Right kidney (tissue), 1 donor: ENCODE data around the gene SPTB.
"Not testable (repeated sequence)": the region's sequence is repeated elsewhere in the genome, so short reads cannot be mapped to it uniquely, and the experiment has no call there.

ENCODE experiments used
- DNase-seq: peaks from one replicate; pipeline ENCODE4 v3.0.0-alpha.2; 2016

SPTB gene

DNA sequence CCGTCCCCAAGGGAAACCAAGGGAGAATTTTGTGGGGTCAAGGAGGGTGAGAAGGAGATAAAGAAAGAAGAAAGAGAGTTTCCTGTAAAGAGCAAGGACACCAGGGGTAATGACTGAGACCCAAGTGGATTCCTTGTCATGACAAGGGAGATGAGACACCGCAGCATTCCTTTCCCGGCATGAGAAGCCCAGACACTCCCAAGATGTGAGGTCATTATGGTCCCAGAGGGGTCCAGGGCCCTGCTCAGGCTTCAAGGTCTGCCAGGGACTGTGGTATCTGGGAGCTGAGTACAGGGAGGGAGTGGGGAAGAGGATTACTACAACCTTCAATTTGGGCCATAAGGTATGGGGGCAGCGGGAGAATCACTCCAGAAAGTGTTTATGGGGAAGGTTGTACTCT is 58.1 kb downstream of the SPTB start:
- DNase-seq: no peak

DNA sequence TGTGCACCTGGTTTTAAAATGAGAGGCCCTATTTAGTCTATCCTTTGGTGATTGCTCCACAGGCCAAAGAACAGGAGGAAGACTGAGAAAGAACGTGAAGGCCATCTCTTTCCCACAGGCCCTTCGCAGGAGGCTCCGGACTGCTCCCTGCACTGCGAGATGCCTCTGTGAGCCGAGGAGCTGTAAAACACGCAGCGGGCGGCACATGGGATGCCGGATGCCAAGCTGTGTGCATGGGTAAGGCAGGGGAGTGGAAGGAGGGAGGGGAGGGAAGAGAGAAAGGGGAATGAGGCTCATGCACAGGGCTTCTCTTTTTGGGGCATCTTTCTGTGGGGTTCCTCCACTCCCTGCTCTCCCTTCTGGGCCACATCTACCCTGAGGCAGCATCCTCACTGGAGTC is 61.6 kb downstream of the SPTB start:
- DNase-seq: no peak

DNA sequence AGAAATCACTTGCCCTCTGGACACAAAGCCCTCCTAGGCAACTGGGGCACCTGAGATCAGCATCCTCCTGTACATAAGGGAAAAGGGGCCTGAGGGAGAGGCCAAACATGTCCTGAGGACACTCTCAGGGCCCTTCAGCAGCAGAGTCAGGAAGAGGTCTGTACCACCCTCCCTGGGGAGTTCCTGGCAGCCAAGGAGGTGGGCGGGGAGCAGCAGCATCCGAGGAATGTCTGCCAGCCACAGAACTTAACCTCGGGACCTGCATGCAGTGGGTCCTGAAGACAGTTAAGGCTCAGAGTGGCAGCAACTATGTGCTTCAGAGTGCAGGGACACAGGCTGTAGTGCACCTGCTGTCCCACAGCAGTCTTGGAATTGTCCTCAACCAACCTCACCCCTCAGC is 62.1 kb downstream of the SPTB start:
- no peak for DNase-seq

DNA sequence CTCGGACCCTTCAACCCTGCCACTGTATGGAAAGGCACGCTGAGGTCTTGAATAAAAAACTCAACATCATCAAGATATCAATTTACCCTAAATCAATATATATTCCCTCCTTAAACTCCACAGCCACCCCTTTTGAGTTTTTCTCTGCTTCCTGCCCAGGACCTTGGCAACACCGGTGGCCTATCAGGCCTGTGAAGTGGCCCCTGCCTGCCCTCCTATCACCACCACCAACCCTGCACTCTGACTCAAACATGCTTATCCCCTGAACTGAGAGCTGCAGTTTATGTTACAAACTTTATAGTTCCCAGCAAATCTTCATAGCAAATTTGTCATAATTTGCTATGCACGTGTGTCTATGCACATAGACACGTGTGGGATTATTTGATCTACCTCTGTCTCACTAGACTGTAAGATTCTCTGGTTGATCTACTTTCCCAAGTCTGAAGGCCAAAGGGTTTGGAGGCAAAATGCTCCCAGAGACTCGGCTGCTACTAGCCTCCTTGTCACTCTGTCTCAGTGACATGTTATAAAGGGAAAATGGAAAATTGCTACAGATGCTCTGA is 63.4 kb downstream of the SPTB start:
- DNase-seq: no peak

DNA sequence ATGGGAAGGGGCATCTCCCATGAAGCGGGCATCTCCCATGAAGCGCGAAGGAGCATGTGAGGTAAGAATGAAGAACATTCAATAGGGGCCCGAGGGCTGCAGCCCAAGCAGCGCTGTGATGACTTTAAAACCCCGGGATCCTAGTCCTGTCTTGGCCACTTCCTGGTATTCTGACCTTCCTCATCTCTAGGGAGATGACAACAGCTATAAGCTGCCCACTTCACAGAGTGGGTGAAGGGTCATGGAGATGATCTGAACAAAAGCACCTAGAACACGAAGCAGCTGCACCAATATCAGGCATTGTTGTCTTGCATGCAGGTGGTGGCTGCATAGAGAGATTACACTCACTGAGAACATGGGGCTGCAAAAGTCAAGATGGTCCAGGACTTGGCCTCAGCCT is 64.5 kb downstream of the SPTB start:
- no peak for DNase-seq

DNA sequence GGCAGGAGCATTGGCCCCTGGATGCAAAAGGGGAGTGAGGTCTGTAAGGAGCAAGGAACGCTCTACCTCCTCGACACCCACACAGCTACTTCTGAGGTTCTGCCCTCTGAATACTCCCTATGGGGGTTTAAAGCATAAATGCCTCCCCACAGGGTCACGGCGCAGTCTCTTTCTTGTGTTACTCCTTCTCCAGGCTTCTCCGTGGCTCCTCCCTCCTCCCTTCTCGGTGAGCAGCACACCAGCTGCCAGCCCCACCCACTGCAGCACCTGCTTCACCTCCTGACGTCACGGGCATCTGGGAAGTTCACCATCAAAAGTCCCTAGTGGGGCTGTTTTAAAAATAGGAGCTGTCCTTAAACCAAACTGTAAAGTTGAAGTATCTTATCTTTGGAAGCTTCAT is 67.3 kb downstream of the SPTB start:
- no peak for DNase-seq

DNA sequence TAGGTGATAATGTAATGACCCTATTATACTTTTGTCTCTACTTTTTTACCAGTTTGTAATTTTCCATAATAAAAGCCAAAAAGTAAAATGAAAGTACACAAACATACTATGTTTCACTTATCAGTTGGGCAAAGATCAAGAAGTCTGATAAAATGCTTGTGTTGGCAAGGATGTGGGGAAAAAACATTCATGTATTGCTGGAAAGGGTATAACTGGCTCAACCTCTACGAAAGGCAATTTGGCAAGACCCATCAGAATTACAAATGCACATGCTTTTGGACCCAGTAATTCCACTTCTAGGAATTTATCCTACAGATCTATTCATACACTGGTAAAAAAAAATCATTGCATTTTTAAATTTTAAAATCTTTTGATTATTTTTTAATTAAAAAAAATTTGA is 68.0 kb downstream of the SPTB start:
- DNase-seq: no peak

DNA sequence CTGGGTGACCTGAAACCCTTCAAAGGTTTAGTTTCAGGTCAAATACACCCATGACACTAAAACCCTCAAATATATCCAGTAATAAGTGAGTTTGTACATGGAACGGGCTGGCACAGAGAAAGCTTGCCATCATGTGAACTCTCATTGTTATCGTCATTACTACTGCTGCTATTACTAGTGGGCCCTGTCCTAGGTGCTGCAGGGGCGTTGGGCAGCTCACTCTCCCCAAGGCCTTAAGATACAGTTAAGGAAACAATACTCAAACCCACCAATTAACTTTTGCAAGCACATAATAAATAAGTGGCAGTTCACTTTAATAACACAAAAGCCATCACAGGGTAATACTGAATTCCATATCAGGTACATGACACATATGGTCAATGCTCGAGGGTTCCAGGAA is 71.3 kb downstream of the SPTB start:
- no peak for DNase-seq

DNA sequence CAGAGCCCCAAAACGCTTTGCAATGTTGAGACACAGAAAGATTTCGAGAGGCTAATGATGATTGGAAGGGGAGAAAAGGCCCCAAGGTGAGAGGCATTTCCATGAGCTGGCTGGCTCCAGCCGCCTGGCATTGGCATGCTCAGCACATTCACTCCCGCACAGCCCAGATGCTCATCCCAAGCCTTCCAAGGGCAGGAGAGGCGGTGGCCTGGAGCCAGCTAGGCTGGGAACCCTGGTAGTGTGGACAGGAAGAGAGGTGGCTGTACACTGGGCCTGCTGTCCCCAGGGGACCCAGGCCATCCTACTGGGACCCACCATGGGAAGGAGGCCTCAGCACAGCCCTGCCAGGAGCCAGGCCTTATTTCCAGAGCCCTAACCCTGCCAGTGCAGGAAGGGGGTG is 72.2 kb downstream of the SPTB start:
- no peak for DNase-seq

DNA sequence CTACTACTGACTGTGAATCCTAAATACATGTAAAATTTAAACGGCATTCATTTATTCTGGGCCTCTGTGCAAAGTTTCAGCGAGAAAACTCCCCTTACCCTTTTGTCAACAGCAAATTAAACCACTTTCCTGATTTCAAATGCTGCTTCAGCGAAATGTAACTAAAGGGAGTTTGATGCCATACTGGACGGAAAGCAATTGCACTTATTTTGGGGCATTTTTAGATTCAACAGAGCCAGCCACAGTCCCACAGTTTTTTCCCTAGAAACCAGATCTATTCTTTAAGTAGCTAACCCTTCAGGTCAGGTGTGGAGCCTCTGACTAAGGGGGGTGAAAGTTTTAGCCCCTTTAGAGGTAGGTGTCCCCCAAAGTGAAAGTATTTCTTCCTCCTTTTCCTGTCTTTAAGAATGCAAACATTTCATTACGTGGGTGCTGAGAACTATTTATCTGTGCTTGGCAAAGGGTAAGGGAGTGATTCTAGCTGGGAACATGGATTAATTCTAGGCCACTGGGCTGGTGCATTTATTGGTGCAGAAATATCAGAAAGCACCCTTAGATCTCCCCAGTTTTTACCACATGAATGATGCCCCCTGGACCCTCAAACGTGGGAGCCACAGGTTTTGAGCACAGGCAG is 72.7 kb downstream of the SPTB start:
- no peak for DNase-seq

DNA sequence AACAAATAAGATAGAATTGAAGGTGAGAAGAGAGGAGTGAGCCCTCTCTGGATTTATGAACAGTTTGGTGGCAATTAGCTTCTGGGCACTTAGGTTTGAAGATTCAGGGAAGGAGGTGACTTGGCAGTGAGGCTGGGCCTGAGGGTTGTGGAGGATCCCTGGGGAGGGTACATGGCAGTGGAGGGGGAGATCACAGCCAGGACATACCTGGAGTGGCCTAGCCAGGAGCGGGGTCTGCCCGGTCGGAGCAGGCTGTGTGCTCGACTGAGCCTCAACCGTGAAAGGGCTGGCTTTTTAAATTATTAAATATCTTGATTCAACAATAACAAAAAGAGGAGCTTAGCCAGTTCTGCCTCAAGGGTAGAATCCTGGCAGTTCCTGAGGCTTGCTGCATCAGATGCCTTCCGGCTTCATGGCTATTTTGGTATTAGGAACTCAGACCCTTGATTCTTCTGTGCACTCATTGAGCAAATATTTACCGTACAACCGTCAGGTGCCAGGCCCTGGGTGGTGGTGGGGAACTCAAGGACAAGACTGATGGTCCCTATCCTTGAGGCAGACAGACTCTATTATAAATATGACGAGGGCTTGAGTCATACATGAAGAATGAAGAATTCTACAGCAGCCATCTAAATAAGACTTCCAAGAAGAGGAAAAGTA is 73.4 kb downstream of the SPTB start:
- DNase-seq: no peak

DNA sequence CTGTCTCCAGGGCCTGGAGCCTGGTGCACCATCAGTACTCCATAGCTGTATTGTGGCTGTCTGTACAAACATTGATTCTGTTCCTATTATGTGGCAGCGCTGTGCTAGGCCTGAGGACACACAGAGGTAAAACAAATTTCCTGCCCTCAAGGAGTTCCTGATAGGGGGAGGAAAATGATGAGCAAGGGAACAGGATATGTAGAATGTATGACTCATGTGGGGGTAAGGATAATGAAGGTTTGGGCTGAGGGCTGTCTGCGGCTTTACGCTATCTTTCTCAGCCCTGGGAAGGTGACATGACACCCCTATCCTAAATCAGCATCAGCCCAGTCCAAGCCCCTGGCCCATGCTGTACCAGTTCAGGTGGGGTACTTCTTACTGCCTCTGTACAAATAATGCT is 74.1 kb downstream of the SPTB start:
- DNase-seq: not testable (repeated sequence)

DNA sequence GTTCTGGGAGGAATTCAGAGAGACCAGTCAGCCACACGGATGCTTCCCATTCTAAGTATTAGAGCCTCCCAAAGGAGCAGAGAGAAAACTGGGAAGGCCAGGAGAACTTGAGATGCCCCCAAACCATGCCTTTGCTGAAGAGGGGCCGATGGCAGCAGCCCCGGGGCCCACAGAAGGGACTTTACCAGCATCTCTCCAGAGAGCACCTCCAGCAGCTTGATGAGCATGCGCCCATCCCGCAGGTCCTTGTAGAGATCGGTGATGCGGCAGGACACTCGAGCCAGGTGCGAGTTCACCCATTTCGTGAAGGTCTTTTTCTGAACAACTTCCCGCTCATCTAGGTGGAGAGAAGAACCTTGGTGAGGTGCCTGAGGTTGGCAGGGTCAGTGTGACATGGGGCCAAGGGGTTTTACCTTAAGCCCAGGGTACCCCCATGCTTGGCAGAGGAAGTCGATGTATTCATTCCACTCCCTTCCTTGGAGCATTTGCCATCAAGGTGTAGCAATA is 74.9 kb downstream of the SPTB start:
- DNase-seq: no peak

DNA sequence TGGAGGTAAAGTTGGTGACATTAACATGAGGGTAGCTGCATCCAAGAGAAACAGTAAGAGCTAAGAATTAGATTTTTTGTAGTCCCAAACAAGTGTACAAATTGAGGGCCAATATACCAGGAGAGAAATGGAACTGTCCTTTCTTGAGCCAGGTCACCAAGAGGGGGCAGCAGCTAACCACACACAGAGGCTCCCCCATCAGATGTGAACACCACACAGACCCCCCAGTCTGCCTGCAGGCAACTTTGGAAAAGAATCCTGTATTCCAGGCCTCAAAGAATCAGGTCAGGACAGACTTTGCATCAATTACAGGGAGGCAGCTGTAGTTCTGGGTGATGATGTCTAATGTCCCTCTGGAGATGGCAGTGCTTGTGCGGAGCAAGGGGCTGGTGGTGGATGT is 77.9 kb downstream of the SPTB start:
- no peak for DNase-seq

DNA sequence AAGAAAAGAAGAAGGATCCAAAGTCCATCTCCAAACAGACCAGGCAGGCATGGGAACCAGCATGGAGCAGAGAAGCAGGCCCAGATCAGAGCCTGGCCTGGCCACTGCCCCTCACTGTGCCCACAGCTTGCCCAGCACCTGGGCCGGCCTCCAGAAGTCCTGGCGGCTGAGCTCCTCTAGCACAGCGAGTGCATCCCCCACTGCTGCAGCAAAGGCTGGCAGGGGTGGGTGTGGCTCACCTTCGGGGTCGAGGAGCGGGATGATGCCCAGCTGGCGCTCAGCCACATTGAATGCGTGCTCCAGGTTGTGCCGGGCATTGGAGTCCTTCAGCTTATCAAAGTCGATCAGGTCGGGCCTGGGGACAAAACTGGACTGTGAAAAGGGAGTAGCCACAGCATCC is 78.7 kb downstream of the SPTB start:
- DNase-seq: no peak

DNA sequence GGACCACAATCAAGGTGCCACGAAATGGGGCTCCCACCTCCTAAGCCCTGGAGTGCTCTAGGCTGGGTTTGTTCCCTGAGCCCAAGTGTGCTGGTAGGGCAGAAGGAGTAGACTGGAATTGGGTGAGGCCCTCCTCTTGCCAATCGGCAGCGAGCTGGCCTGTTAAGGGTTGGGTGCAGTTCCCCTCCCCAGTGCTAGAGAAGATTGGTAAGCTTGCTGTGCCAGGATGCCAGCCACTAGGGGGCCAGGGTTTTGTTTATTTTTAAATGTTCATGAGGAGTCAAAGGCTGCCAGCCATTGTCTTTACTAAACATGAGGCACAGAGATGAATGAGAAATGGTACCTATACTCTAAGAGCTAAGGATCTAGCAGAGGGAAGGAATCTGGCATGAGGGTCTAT is 79.7 kb downstream of the SPTB start:
- DNase-seq: no peak

DNA sequence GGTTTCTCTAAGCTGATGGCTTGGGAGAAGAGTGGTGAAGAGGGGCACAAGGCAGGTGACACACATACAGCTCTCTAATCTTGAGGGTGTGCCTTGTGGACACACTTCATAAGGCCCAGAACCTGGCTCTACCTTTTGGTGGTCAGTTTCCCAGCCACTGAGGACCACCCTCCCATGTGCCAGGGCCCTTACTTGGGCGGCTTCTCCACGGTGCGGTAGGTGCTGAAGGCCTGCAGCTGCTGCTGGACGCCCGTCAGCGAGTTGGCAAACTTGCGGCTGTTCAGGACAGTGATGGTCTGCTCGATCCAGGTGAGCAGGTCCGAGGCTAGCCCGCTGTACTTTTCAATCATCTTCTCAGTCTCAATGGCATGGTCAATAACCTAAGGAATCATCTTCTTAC is 80.2 kb downstream of the SPTB start:
- no peak for DNase-seq

DNA sequence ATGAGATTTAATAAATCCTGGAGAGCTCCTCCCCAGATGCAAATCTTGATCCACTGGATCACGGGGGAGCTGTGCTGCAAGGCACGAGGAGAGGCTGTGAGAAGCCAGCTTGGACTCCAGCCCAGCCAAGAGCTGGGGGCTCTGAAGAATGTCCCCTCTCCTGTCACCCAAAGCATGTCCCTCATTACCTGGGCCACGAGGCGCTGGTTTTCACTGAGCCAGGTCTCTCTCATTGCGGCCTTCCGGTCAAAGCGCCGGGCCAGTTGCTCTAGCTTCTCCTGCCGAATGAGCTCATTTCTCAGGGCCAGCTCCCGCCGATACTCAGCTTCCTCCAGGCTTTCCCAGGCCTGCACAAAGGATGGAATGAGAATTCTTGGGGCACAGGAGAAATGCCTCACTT is 83.3 kb downstream of the SPTB start:
- no peak for DNase-seq

DNA sequence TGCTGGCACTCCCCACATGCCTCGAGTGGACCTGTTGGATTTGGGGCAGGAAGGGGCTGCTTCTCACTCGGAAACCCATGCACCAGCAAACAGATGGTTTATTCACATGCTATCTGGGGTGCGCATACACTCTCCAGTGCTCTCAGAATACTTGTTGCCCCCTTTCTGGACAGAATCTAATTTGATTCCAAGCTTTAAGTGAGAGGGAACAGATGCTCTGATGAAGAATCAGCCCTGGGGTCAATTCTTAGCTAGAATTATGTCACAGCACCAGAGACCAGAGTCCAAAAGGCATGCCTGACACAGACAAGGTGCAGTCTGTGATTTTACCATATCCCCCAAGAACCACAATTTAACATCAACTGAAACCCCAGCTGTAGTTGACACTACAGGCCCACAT is 83.8 kb downstream of the SPTB start:
- no peak for DNase-seq

DNA sequence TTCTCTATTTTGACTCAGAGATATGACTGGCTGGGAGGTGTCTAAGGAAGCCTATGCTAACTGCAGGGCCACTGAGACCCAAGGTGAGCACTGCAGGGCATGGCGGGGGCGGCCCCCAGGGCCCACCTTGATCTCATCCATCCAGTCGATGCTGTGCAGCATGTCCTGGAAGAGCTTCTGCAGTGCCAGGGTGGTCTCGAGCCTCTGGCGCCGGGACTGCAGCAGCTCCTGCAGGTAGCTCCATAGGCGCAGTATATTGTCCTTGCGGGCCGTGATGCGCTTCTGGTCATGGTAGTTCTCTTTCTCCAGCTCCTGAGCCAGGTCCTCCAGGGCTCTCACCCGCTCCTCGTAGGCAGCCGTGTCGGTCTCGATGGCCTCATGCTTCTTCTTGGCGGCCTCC is 84.5 kb downstream of the SPTB start:
- no peak for DNase-seq

DNA sequence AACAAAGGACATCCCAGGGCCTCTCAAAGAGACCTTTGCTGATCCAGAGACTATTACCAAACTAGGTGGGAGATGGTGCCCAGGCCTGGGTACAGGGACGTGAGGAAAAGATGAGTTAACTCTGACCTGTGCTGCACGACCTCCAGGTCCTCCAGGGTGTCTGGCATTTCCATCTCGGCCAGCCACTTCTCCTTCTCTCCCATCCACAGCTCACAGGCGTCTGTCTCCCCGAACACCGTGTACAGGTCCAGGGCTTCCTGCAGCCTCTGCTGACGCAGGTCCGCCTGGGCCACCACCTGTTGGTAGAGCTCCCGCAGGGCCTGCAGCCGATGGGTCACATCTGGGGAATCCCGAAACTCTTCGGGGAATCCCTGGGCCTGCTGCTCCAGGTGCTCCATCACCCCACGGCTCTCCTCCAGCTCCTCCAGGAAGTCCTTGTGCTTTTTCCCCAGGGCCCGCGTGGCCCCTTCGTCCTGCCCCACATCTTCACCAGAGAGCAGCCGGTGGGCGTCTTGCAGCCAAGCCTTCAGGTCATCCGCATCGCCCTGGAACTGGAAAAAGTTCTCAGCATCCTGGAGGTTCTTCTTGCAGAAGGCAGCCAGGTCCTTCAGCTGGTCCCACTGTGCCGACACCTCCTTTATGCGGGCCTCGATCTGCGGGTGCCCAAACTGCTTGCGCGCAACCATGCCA is 86.7 kb downstream of the SPTB start:
- no peak for DNase-seq

DNA sequence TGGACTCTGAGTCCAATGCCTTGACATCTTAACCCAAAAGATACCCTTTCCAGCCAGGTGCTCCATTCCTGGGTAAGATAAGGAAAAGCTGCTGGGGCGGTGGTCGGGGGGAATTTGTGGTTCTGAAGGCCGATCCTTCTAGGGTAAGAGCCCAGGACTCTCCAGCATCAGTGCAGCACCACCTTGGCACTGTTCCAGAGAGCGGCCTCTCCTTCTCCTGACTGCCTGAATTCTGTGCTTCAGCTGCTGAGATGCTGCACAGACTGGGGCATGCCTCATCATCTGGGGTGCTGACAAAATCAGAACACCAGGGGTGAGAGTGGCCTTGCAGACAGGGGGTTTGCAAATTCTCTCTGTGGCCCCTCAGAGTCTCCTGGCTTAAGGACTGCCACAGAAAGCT is 87.5 kb downstream of the SPTB start:
- DNase-seq: no peak

DNA sequence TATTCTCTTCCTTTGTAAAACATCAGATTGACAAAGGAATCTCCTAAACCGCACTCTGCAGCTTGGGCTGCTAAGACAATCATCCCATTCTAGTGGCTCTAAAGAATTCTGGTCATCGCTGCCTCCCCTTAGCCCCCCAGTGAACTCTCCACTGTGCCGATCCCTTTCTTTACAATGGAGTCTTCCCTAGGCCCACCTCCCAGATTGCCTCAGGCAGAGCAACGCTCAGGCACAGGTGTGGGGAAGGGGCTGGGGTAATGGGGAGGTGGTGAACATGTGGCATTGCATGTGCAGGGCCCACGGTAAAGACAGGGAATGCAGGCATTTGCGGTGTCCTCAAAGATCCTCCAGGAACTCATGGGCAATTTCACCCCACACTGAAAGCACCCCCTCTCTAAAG is 89.2 kb downstream of the SPTB start:
- DNase-seq: no peak

DNA sequence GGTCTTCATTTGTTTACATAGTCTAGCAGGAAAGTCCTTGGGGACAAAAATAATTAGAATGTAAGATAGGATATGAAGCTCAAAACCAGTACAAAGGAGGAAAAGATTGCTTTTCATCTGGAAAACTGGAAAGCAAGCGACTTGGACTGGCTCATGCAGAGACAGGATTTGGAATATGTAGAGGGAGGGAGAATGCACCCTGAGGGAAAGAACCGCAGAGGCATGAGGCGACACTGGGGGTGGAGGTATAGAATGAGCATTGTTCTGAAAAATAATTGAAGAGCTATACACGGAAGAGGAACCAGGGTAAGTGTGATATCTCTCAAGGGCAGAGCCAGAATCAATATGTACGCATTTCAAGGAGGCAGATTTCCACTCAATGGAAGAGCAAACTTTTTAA is 90.0 kb downstream of the SPTB start:
- no peak for DNase-seq
